GM12801 (cell line): Measurements from ENCODE around the gene ENDOD1.

Source experiments
- TF ChIP-seq, protein P1 (sequence below): IDR thresholded peaks from one replicate; pipeline ENCODE4 v1.5.1; 2011; ENCODE audit warnings: control low read depth; ENCODE audit not compliant: insufficient read length; ENCODE audit errors: extremely low read depth

Gene ENDOD1

DNA sequence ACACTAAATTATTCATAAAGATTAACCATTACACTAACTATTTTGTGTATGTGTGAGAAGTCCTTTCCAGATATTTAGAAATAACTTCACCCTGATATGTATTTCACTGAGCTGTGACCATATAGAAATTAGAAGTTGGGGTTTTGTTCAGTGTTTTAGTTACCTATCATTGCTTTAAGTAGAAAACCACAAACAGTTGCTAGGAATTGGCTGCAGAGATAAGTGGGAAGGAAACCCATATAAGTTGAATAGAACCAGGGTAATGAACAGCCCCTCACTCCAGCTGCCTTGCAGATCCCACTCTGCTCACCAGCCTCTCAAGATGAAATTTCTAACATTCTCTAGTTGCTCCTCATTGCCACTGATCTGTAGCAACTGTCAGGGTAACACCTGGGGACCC is 12.7 kb upstream of the ENDOD1 start:
- TF ChIP-seq, protein P1, sequence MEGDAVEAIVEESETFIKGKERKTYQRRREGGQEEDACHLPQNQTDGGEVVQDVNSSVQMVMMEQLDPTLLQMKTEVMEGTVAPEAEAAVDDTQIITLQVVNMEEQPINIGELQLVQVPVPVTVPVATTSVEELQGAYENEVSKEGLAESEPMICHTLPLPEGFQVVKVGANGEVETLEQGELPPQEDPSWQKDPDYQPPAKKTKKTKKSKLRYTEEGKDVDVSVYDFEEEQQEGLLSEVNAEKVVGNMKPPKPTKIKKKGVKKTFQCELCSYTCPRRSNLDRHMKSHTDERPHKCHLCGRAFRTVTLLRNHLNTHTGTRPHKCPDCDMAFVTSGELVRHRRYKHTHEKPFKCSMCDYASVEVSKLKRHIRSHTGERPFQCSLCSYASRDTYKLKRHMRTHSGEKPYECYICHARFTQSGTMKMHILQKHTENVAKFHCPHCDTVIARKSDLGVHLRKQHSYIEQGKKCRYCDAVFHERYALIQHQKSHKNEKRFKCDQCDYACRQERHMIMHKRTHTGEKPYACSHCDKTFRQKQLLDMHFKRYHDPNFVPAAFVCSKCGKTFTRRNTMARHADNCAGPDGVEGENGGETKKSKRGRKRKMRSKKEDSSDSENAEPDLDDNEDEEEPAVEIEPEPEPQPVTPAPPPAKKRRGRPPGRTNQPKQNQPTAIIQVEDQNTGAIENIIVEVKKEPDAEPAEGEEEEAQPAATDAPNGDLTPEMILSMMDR = no peak

- TF ChIP-seq, protein P1 = no peak
These were observed 11.1 kb upstream of the ENDOD1 start for GRCh38 chr11:95078526-95078925.

DNA sequence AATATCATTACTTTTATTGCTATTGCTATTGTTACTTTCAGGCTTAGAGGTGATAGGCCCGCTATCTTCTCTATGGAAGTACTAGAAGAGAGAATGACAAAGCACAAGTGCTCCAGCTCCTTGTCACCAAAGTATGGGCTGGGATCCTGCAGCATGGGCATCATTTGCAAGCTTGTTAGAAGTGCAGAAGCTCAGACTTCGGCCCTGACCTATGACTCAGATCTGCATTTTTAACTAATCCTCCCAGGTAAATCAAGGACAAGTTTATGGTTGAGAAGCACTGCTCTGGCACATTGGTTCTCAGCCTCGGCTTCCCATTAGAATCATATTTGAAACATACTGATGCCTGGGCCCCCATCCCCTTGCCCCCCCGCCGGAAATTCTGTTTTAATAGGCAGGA is 8.6 kb upstream of the ENDOD1 start:
- TF ChIP-seq, protein P1 = no peak

- TF ChIP-seq, protein P1 = no peak
These were observed 8.2 kb upstream of the ENDOD1 start for GRCh38 chr11:95081412-95081811.

DNA sequence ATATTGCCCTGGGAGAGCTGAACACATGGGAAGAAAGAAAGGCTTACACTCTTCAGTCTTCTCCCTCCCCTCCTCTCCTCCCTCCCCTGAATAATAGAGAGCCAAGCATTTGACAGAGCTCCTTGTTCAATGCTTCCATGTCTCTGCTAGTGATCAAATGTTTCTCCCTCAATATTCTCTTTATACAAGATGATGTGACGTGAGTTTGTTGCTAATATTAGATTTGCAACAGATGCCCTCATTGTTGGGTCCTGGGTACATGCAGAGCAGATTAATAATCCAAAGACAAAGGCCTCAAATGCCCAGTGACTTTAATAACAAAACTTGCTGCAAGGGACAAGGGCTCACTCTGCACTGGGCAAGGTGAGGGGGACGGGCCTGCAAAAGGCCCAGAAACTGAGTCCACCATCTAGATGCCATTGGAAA is 7.1 kb upstream of the ENDOD1 start:
- TF ChIP-seq, protein P1 = no peak

GRCh38 chr11:95084509-95084908 is 5.1 kb upstream of the ENDOD1 start:
- TF ChIP-seq, protein P1 = no peak

- TF ChIP-seq, protein P1 = no peak
These were observed 4.4 kb upstream of the ENDOD1 start for GRCh38 chr11:95085117-95085816.
